Stimulated activated CD4-positive, alpha-beta T cell treated with anti-CD3 and anti-CD28 coated beads, Interleukin-1b, Interleukin-23, amount 100 ng/mL, for 24 hours (primary cell): ENCODE measurements around the gene FUNDC2.

Source experiments
- DNase-seq, 4 experiments: peaks; one replicate each; pipeline ENCODE4 v3.0.0-alpha.2; 2020; ENCODE audit warnings: low read depth in 4 of 4, low spot score in 1 of 4

Gene FUNDC2

GRCh38 chrX:155069414-155069813 is 42.8 kb downstream of the FUNDC2 start:
- no peak for DNase-seq

- no peak for DNase-seq
Observed at GRCh38 chrX:155070038-155070437, 43.4 kb downstream of the FUNDC2 start.

GRCh38 chrX:155070663-155070974 is 44.0 kb downstream of the FUNDC2 start:
- no peak for DNase-seq

- peak; percentile 42 to 68 (median 61) for DNase-seq
Observed at GRCh38 chrX:155070975-155071693, 44.5 kb downstream of the FUNDC2 start, which contains the start of the genes BRCC3, CMC4 and MTCP1. TSS of gene BRCC3 (plus strand) at chrX:155071508. CDS start at chrX:155071528, 20 bp downstream. TSS of gene CMC4 (minus strand) at chrX:155071136. CDS start at chrX:155064023, 7,113 bp downstream. TSS of gene MTCP1 (minus strand) at chrX:155071136. CDS start at chrX:155066010, 5,126 bp downstream.

- DNase-seq: no peak
Observed at GRCh38 chrX:155071694-155072280, 45.1 kb downstream of the FUNDC2 start.

- peak in 2 of 4 experiments; percentile 10 to 21 for DNase-seq
Observed at GRCh38 chrX:155086202-155086840, 59.7 kb downstream of the FUNDC2 start.

- no peak for DNase-seq
Observed at GRCh38 chrX:155086961-155087735, 60.5 kb downstream of the FUNDC2 start.

GRCh38 chrX:155094468-155095061 is 67.9 kb downstream of the FUNDC2 start:
- DNase-seq: no peak

- no peak for DNase-seq
Observed at GRCh38 chrX:155105919-155106318, 79.3 kb downstream of the FUNDC2 start.

GRCh38 chrX:155108427-155108826 is 81.8 kb downstream of the FUNDC2 start:
- no peak for DNase-seq
